ENCODE results near the gene CCDC141. TPM values are rescaled to one million over a fixed set of nuclear protein-coding genes. Genes with fewer than 3 reads are reported as not detected.

Gene CCDC141
- total and polyA plus RNA-seq, 12 donors: 5.2 to 379 (median 224) TPM

DNA sequence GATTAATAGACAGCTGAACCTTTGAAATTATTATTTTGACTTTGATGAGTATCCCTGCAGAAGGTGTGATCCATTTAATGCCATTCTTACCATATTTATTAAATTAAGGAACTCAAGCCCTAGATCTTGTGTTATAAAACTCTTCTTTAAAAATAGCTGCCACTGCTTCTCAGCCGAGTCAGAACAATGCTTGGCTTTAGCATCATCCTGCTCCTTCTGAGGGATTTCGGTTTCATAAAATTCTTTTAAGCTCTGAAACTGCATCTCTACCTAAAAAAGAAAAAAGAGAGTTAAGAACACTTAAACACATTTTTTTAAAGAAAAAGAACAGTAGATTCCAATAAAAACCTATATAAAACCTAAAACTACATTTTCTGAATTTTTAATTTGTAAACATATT is 172.1 kb downstream of the CCDC141 start:
- intact Hi-C loops (cut with DNase I): no loop called here
- WGBS, 2 donors: 37 to 50% methylated on average over 2 of the region's 2 CpGs
- DNase-seq (no peak), ATAC-seq (peak in 1 of 8 donors; percentile 34)
- TF ChIP-seq, protein P1, sequence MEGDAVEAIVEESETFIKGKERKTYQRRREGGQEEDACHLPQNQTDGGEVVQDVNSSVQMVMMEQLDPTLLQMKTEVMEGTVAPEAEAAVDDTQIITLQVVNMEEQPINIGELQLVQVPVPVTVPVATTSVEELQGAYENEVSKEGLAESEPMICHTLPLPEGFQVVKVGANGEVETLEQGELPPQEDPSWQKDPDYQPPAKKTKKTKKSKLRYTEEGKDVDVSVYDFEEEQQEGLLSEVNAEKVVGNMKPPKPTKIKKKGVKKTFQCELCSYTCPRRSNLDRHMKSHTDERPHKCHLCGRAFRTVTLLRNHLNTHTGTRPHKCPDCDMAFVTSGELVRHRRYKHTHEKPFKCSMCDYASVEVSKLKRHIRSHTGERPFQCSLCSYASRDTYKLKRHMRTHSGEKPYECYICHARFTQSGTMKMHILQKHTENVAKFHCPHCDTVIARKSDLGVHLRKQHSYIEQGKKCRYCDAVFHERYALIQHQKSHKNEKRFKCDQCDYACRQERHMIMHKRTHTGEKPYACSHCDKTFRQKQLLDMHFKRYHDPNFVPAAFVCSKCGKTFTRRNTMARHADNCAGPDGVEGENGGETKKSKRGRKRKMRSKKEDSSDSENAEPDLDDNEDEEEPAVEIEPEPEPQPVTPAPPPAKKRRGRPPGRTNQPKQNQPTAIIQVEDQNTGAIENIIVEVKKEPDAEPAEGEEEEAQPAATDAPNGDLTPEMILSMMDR (IDR thresholded peaks at IDR 0.05): no peak
- Histone ChIP-seq H3K27me3 (no peaks in the 10 kb centered on the region), H3K9me3 (no peaks in the 10 kb centered on the region), H3K4me3 (no peak overlapping the region), H3K27ac (peak overlapping the region in 9 of 10 donors; percentile 25 to 84 (median 49)), H3K36me3 (peaks cover 0 to 5% (median 0%) of the 10 kb centered on the region in 9 donors), H3K4me1 (peaks cover 0 to 53% (median 25%) of the 10 kb centered on the region in 9 donors)

DNA sequence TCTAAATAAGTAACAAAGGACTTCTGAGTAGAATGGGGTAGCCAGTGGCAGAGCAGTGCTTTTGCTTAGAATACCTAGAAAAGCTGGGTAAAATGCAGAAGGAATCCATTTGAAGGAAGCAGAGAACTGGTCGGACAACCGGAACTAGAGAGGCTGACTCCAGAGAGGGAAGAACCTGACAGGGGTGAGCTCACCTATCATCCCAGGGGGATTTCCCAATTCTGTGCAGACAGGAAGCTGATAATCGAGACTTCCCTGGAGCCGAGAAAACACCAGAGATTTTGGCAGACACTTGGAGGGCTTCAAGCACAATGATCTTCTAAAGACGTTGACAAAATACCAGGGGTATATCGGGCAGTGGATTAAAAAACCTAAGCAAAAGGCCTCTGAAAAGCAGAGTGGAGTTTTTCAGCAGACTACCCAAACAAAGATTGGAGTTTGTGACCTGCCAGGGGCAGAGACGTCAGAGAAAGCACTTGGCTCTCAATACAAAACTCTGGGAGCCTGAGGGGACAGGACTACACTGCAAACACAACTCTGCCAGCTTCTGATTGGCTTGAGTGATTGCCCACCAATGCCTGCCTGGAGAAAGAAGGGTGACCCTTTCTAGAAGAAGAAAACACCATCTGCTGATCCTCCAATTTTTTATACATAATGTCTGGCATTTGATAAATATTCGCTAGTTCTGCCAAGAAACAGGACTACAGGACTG is 175.3 kb downstream of the CCDC141 start:
- H3K4me1 ChIP-seq: peaks cover 0 to 60% (median 28%) of the 10 kb centered on the region in 9 donors
- H3K4me3 ChIP-seq: peak overlapping the region in 2 of 10 donors; percentile 2 to 3
- peaks cover 0 to 9% (median 0%) of the 10 kb centered on the region in 9 donors for H3K36me3 ChIP-seq
- peak overlapping the region; percentile 18 to 84 (median 69) for H3K27ac ChIP-seq
- intact Hi-C loops (cut with DNase I): loop anchor here in 1 of 10 donors (5.0 kb wide), 1 partner anchor 38 kb away; no protein-coding TSS in a partner anchor
- peak; percentile 29 to 90 (median 80) for ATAC-seq
- no peaks in the 10 kb centered on the region for H3K9me3 ChIP-seq
- TF ChIP-seq, protein P1 (IDR thresholded peaks at IDR 0.05): no peak
- no peaks in the 10 kb centered on the region for H3K27me3 ChIP-seq
- 28% methylated on average over 8 of the region's 8 CpGs for WGBS, 2 donors
- no peak for DNase-seq

DNA sequence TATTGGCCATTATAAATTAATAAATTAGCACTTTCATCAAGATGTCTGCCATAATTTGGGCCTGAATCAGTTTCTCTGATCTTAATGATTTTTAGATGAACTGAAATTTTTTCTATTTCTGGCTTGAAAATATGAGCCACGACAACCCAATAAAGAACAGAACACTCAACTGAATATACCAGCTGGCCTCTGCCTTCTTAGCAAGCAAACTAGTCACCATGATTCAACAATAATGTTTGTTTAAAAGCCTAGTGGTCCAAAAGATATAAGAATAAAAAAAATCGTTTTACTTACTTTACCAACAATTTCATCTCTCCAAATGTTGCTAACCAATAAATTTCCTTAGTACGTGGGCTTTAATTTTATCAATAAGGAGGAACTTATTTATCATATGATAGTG is 176.0 kb downstream of the CCDC141 start:
- peaks cover 0 to 64% (median 28%) of the 10 kb centered on the region in 9 donors for H3K4me1 ChIP-seq
- WGBS, 2 donors: 88 to 94% methylated on average over 3 of the region's 3 CpGs
- peaks cover 0 to 9% (median 0%) of the 10 kb centered on the region in 9 donors for H3K36me3 ChIP-seq
- no peaks in the 10 kb centered on the region for H3K27me3 ChIP-seq
- TF ChIP-seq, protein P1 (IDR thresholded peaks at IDR 0.05): no peak
- DNase-seq: no peak
- no peak overlapping the region for H3K4me3 ChIP-seq
- H3K27ac ChIP-seq: peak overlapping the region in 6 of 10 donors; percentile 38 to 84 (median 72)
- intact Hi-C loops (cut with DNase I): loop anchor here in 1 of 10 donors (5.0 kb wide), 1 partner anchor 38 kb away; no protein-coding TSS in a partner anchor
- no peak for ATAC-seq
- no peaks in the 10 kb centered on the region for H3K9me3 ChIP-seq

DNA sequence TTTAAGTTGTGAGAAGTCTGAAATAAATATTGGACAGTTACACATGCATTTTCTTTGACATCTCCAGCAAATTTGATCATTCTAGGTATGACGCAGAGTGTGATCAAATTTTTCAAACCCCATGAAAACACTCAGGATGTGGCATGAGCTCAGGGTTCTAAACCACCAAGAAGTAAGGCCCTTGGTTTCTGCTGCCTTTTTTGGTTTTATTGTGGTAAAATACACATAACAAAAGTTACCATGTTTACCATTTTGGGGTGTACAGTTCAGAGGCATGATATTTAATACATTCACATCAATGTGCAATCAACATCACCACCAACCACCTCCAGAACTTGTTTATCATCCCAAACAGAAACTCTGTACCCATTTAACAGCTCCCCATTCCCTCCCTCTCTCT is 178.4 kb downstream of the CCDC141 start:
- Histone ChIP-seq H3K27ac (peak overlapping the region in 5 of 10 donors; percentile 50 to 84 (median 71)), H3K36me3 (peaks cover 0 to 9% (median 0%) of the 10 kb centered on the region in 9 donors), H3K27me3 (no peaks in the 10 kb centered on the region), H3K9me3 (no peaks in the 10 kb centered on the region), H3K4me1 (peaks cover 0 to 48% (median 18%) of the 10 kb centered on the region in 9 donors), H3K4me3 (no peak overlapping the region)
- ATAC-seq (no peak), DNase-seq (no peak)
- intact Hi-C loops (cut with DNase I): loop anchor here in 1 of 10 donors (5.0 kb wide), 1 partner anchor 41 kb away; no protein-coding TSS in a partner anchor
- TF ChIP-seq, protein P1 (IDR thresholded peaks at IDR 0.05): no peak
- WGBS, 2 donors: 94 to 97% methylated on average over 1 of the region's 1 CpG
